Colonic mucosa (tissue), 4 donors: ENCODE data around the gene ZC3H6. TPM values are rescaled to one million over a fixed set of nuclear protein-coding genes. Genes with fewer than 3 reads are reported as not detected.

Experiments
- DNase-seq: peaks from one replicate; pipeline ENCODE4 v3.0.0-alpha.2; 2020
- H3K27ac ChIP-seq: fragments of 200-600 bp; one replicate; pipeline ENCODE4 v1.8.0; 2021
- H3K27me3 ChIP-seq: fragments of 200-600 bp; one replicate; pipeline ENCODE4 v1.8.0; 2021
- H3K36me3 ChIP-seq: fragments of 200-600 bp; one replicate; pipeline ENCODE4 v1.8.0; 2021
- H3K4me1 ChIP-seq: fragments of 200-600 bp; one replicate; pipeline ENCODE4 v1.8.0; 2021; ENCODE audit warnings: mild to moderate bottlenecking
- H3K4me3 ChIP-seq: fragments of 200-600 bp; one replicate; pipeline ENCODE4 v1.8.0; 2021
- H3K9ac ChIP-seq, 2 donors: one replicate each; pipeline ENCODE4 v1.7.0; 2013; ENCODE audit warnings: control low read depth in 2 of 2, low read depth in 2 of 2, low read length in 2 of 2
- H3K9me3 ChIP-seq: fragments of 200-600 bp; one replicate; pipeline ENCODE4 v1.8.0; 2021
- CTCF ChIP-seq: fragments of 200-600 bp; IDR thresholded peaks from one replicate; pipeline ENCODE4 v1.8.0; 2022; ENCODE audit warnings: antibody characterized with exemption, mild to moderate bottlenecking
- intact Hi-C: fragments of 100-400 bp; cut with DNase I; formaldehyde crosslinking; loops from one replicate; pipeline ENCODE4 v1.14.1; 2022
- total RNA-seq, 2 donors: library from RNA; stranded (reverse); fragmentation: NEBNext Ultra II Directional in 1 of 2; extraction: Animal tissue kit (Norgen Biotek cat#: 25700) in 1 of 2; gene quantifications; one replicate each; pipeline ENCODE4 v1.2.1, GENCODE V29; 2021
- donor health status: healthy.
- donor health status: DM: no; HTN: no; CAD: no.
- donor health status: DM: no; HTN: no; CAD: no.

ZC3H6 gene
- total RNA-seq, 2 donors from 2014 or later, result 3.6 to 13.1 TPM

GRCh38 chr2:112314856-112315255 is 39.5 kb downstream of the ZC3H6 start:
- Histone ChIP-seq H3K4me1 (no peaks in the 10 kb centered on the region), H3K36me3 (no peaks in the 10 kb centered on the region), H3K9me3 (no peaks in the 10 kb centered on the region), H3K9ac (no peak overlapping the region), H3K4me3 (no peak overlapping the region), H3K27ac (no peak overlapping the region), H3K27me3 (no peaks in the 10 kb centered on the region)
- intact Hi-C loops, result no loop called here
- no peak for TF ChIP-seq CTCF
- no peak for DNase-seq

GRCh38 chr2:112317303-112318158 is 42.1 kb downstream of the ZC3H6 start:
- TF ChIP-seq CTCF, result no peak
- Histone ChIP-seq H3K4me1 (no peaks in the 10 kb centered on the region), H3K9me3 (no peaks in the 10 kb centered on the region), H3K27me3 (no peaks in the 10 kb centered on the region), H3K36me3 (no peaks in the 10 kb centered on the region), H3K27ac (no peak overlapping the region), H3K9ac (no peak overlapping the region), H3K4me3 (no peak overlapping the region)
- no peak for DNase-seq
- intact Hi-C loops, result no loop called here

DNA sequence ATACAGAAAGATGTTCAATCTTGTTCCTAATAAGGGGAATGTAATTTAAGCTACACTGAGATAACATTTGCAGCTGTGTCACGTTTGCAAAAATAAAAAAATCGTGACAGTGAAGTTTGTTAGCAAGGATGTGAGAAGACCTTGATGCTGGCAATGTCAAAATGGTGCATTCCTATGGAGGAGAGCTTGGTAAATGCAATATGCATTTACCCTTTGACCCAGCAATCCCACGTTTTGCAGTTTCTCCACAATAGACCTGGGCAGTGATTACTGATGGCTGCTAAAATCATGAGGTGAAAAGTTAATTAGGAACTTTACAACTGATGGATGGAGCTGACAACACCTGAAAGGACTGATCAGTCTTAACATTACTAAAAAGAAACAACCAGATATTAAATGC is 43.1 kb downstream of the ZC3H6 start:
- no peak overlapping the region for H3K27ac ChIP-seq
- no peak overlapping the region for H3K9ac ChIP-seq
- no peaks in the 10 kb centered on the region for H3K36me3 ChIP-seq
- intact Hi-C loops, result no loop called here
- TF ChIP-seq CTCF, result no peak
- no peaks in the 10 kb centered on the region for H3K9me3 ChIP-seq
- DNase-seq, result no peak
- no peak overlapping the region for H3K4me3 ChIP-seq
- no peaks in the 10 kb centered on the region for H3K4me1 ChIP-seq
- no peaks in the 10 kb centered on the region for H3K27me3 ChIP-seq

DNA sequence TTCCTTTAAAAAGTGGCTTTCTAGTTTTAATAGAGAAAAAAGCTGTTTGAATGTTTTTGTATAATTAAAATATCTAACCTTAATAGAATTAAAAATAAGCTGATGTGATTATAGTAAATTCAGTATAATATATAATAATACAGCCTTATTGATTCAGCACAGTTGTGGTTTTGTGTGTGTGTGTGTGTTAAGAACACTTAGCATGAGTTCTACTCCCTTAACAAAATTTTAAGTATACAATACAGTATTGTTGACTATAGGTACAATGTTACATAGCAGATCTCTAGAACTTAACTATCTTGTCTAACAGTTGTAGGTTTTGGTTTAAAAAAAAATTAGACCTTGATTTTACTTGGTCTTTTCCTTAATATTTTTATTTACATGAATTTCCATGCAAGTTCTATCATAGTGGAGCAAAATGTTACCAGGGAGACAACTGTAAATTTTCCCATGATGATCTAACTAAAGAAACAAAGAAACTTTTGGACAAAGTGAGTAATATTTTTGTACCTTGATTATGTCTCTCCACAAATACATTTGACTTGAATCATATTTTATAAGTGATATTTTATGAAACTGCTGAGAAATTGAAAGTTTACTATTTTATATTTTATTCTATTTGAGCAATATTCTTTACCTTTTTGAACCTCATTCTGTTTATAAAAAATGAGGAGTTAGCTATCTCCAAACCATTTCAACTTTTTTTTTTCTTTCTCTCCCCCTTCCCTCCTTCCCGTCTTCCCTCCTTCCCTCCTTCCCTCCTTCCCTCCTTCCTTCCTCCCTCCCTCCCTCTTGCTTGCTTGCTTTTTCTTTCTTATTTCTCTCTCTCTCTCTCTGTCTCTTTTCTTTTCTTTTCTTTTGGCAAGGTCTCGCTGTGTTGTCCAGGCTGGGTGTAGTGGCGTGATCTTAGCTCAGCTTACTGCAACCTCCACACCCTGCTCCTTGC is 46.3 kb downstream of the ZC3H6 start:
- H3K36me3 ChIP-seq, result no peaks in the 10 kb centered on the region
- no peaks in the 10 kb centered on the region for H3K27me3 ChIP-seq
- intact Hi-C loops, result no loop called here
- TF ChIP-seq CTCF, result no peak
- H3K27ac ChIP-seq, result no peak overlapping the region
- H3K4me3 ChIP-seq, result no peak overlapping the region
- H3K9me3 ChIP-seq, result no peaks in the 10 kb centered on the region
- H3K9ac ChIP-seq, result no peak overlapping the region
- no peak for DNase-seq
- no peaks in the 10 kb centered on the region for H3K4me1 ChIP-seq

- H3K27me3 ChIP-seq, result no peaks in the 10 kb centered on the region
- H3K4me3 ChIP-seq, result no peak overlapping the region
- no peak for TF ChIP-seq CTCF
- H3K36me3 ChIP-seq, result no peaks in the 10 kb centered on the region
- H3K27ac ChIP-seq, result no peak overlapping the region
- H3K9me3 ChIP-seq, result no peaks in the 10 kb centered on the region
- intact Hi-C loops, result no loop called here
- H3K9ac ChIP-seq, result no peak overlapping the region
- DNase-seq, result no peak
- H3K4me1 ChIP-seq, result no peaks in the 10 kb centered on the region
Observed at GRCh38 chr2:112322919-112323318, 47.5 kb downstream of the ZC3H6 start.
